H4 (cell line): ENCODE measurements around the gene RCAN2. TPM values are rescaled to one million over a fixed set of nuclear protein-coding genes. Genes with fewer than 3 reads are reported as not detected.

Experiments used
- DNase-seq: peaks from one replicate; pipeline ENCODE4 v3.0.0-alpha.2; 2015; ENCODE audit warnings: low spot score
- total RNA-seq: library from RNA; depleted of rRNA; stranded (reverse); fragments of >200 nt; shearing (Covaris generic); gene quantifications from 2 replicates; pipeline ENCODE4 v1.2.3, GENCODE V29; 2014

Gene RCAN2
- total RNA-seq, 1 experiment from 2014 or later, result 1.0 TPM

GRCh38 chr6:46291275-46291633 is 200.0 kb downstream of the RCAN2 start:
- DNase-seq, result no peak

GRCh38 chr6:46290421-46291274 is 200.6 kb downstream of the RCAN2 start:
- DNase-seq, result no peak

- no peak for DNase-seq
Measured at GRCh38 chr6:46289898-46290297, 201.4 kb downstream of the RCAN2 start.

GRCh38 chr6:46288835-46289234 is 202.4 kb downstream of the RCAN2 start:
- DNase-seq, result no peak

- DNase-seq, result no peak
Measured at GRCh38 chr6:46287681-46288080, 203.6 kb downstream of the RCAN2 start.

GRCh38 chr6:46287043-46287442 is 204.2 kb downstream of the RCAN2 start:
- DNase-seq, result no peak

GRCh38 chr6:46284475-46284874 is 206.8 kb downstream of the RCAN2 start:
- no peak for DNase-seq

GRCh38 chr6:46281110-46281509 is 210.1 kb downstream of the RCAN2 start:
- DNase-seq, result no peak

GRCh38 chr6:46279874-46280273 is 211.4 kb downstream of the RCAN2 start:
- DNase-seq, result no peak

- DNase-seq, result no peak
Measured at GRCh38 chr6:46276576-46277142, 214.6 kb downstream of the RCAN2 start.

- no peak for DNase-seq
Measured at GRCh38 chr6:46274502-46274901, 216.7 kb downstream of the RCAN2 start.

GRCh38 chr6:46273911-46274310 is 217.3 kb downstream of the RCAN2 start:
- no peak for DNase-seq

GRCh38 chr6:46271728-46272127 is 219.5 kb downstream of the RCAN2 start:
- no peak for DNase-seq

GRCh38 chr6:46271107-46271506 is 220.1 kb downstream of the RCAN2 start:
- no peak for DNase-seq

GRCh38 chr6:46270336-46270735 is 220.9 kb downstream of the RCAN2 start:
- no peak for DNase-seq

- DNase-seq, result no peak
Measured at GRCh38 chr6:46269447-46270229, 221.6 kb downstream of the RCAN2 start.

- no peak for DNase-seq
Measured at GRCh38 chr6:46267515-46267914, 223.7 kb downstream of the RCAN2 start.

GRCh38 chr6:46265373-46265772 is 225.9 kb downstream of the RCAN2 start:
- DNase-seq, result no peak

GRCh38 chr6:46263707-46264086 is 227.6 kb downstream of the RCAN2 start:
- peak; percentile 24 for DNase-seq

GRCh38 chr6:46262928-46263706 is 228.1 kb downstream of the RCAN2 start:
- DNase-seq, result no peak

- DNase-seq, result no peak
Measured at GRCh38 chr6:46258249-46258648, 233.0 kb downstream of the RCAN2 start.

GRCh38 chr6:46255528-46255927 is 235.7 kb downstream of the RCAN2 start:
- no peak for DNase-seq
